GM23338 (cell line): ENCODE results near the gene ENTR1. TPM values are rescaled to one million over a fixed set of nuclear protein-coding genes. Genes with fewer than 3 reads are reported as not detected.

Experiments
- ATAC-seq: fragments of 200-7000 bp; cut with Tn5 transposase; 3 replicates; pipeline ENCODE4 v1.9.1; 2020
- DNase-seq: peaks from one replicate; pipeline ENCODE4 v3.0.0-alpha.2; 2015; ENCODE audit warnings: low spot score
- H2AFZ ChIP-seq: fragments of 200-600 bp; sonication (generic); 2 replicates; pipeline ENCODE4 v1.8.0; 2016; ENCODE audit warnings: antibody characterized with exemption, mild to moderate bottlenecking, moderate library complexity
- H3F3A ChIP-seq: fragments of 200-600 bp; sonication (generic); replicated peaks from 2 replicates; pipeline ENCODE4 v1.8.0; 2017; ENCODE audit warnings: antibody characterized with exemption, mixed run types, low read depth
- H3K27ac ChIP-seq: fragments of 200-600 bp; sonication (generic); 2 replicates; pipeline ENCODE4 v1.6.1; 2016; ENCODE audit warnings: low read depth
- H3K27me3 ChIP-seq: fragments of 200-600 bp; sonication (generic); 2 replicates; pipeline ENCODE4 v1.8.0; 2016; ENCODE audit warnings: mild to moderate bottlenecking, mixed run types, moderate library complexity; ENCODE audit not compliant: insufficient read depth
- H3K36me3 ChIP-seq: fragments of 200-600 bp; sonication (generic); 2 replicates; pipeline ENCODE4 v1.8.0; 2016; ENCODE audit warnings: mild to moderate bottlenecking; ENCODE audit not compliant: insufficient read depth
- H3K4me1 ChIP-seq: fragments of 200-600 bp; sonication (generic); 2 replicates; pipeline ENCODE4 v1.8.0; 2016; ENCODE audit warnings: mild to moderate bottlenecking, moderate library complexity; ENCODE audit not compliant: insufficient read depth
- H3K4me2 ChIP-seq: fragments of 200-600 bp; sonication (generic); 2 replicates; pipeline ENCODE4 v1.7.1; 2017; ENCODE audit warnings: mixed run types
- H3K4me3 ChIP-seq: fragments of 200-600 bp; sonication (generic); 2 replicates; pipeline ENCODE4 v1.6.1; 2016; ENCODE audit warnings: mixed run types
- H3K79me2 ChIP-seq: fragments of 200-600 bp; sonication (generic); replicated peaks from 2 replicates; pipeline ENCODE4 v1.8.0; 2017; ENCODE audit warnings: mild to moderate bottlenecking; ENCODE audit not compliant: insufficient read depth
- H3K9me2 ChIP-seq: fragments of 200-600 bp; sonication (generic); 2 replicates; pipeline ENCODE4 v1.8.0; 2017; ENCODE audit not compliant: insufficient read depth
- H4K20me1 ChIP-seq: fragments of 200-600 bp; sonication (generic); replicated peaks from 2 replicates; pipeline ENCODE4 v1.8.0; 2017; ENCODE audit warnings: mild to moderate bottlenecking; ENCODE audit not compliant: insufficient read depth
- H3K27ac Mint-ChIP-seq: 2 replicates; pipeline ENCODE4 v1.8.0; 2020; ENCODE audit warnings: inconsistent platforms, mild to moderate bottlenecking, moderate library complexity, mixed read lengths
- H3K27me3 Mint-ChIP-seq: 3 replicates; pipeline ENCODE4 v1.8.0; 2022; ENCODE audit warnings: low read depth, mild to moderate bottlenecking, moderate library complexity, mixed read lengths, inconsistent platforms; ENCODE audit not compliant: insufficient read depth, poor library complexity
- H3K36me3 Mint-ChIP-seq: 3 replicates; pipeline ENCODE4 v1.8.0; 2021; ENCODE audit warnings: low read depth, mild to moderate bottlenecking, inconsistent platforms, moderate library complexity, mixed read lengths
- H3K4me1 Mint-ChIP-seq: 3 replicates; pipeline ENCODE4 v1.8.0; 2020; ENCODE audit warnings: mild to moderate bottlenecking, inconsistent platforms, mixed read lengths
- H3K4me3 Mint-ChIP-seq: 3 replicates; pipeline ENCODE4 v1.8.0; 2021; ENCODE audit warnings: moderate library complexity, mild to moderate bottlenecking, inconsistent platforms, mixed read lengths
- H3K9me3 Mint-ChIP-seq: 3 replicates; pipeline ENCODE4 v1.8.0; 2020; ENCODE audit warnings: moderate library complexity, mild to moderate bottlenecking, inconsistent platforms, mixed read lengths
- CREB1 ChIP-seq: fragments of 250-450 bp; sonication (Bioruptor Pico); IDR thresholded peaks from 2 replicates; pipeline ENCODE4 v1.5.0; 2020; ENCODE audit warnings: low read depth, mild to moderate bottlenecking, moderate library complexity
- CTCF ChIP-seq, 2 experiments: fragments of 200-600 bp in 1 of 2; sonication (generic) in 1 of 2; conservative IDR thresholded peaks; 2 replicates each; pipeline versions ENCODE4 v1.5.1 to v1.6.1; 2016 to 2017; ENCODE audit warnings: antibody characterized with exemption in 2 of 2, low read depth in 2 of 2, mild to moderate bottlenecking in 2 of 2, moderate library complexity in 1 of 2
- ETS1 ChIP-seq: IDR thresholded peaks from 2 replicates; pipeline ENCODE4 v1.6.1; 2016; ENCODE audit warnings: antibody characterized with exemption
- EZH2 ChIP-seq: fragments of 200-600 bp; sonication (generic); IDR thresholded peaks from one replicate; pipeline ENCODE4 v1.8.0; 2017; ENCODE audit warnings: antibody characterized with exemption, mild to moderate bottlenecking, low read depth; ENCODE audit not compliant: unreplicated experiment
- EZH2phosphoT487 ChIP-seq: fragments of 200-600 bp; sonication (generic); IDR thresholded peaks from one replicate; pipeline ENCODE4 v1.8.1; 2018; ENCODE audit warnings: antibody characterized with exemption; ENCODE audit not compliant: unreplicated experiment
- JUNB ChIP-seq: IDR thresholded peaks from one replicate; pipeline ENCODE4 v1.6.1; 2016; ENCODE audit warnings: antibody characterized with exemption; ENCODE audit not compliant: unreplicated experiment
- NANOG ChIP-seq: IDR thresholded peaks from 2 replicates; pipeline ENCODE4 v1.6.1; 2016; ENCODE audit warnings: antibody characterized with exemption, borderline replicate concordance
- POLR2AphosphoS5 ChIP-seq: IDR thresholded peaks from 2 replicates; pipeline ENCODE4 v1.6.1; 2016; ENCODE audit warnings: antibody characterized with exemption, low read depth
- REST ChIP-seq: IDR thresholded peaks from one replicate; pipeline ENCODE4 v1.6.1; 2018; ENCODE audit warnings: antibody characterized with exemption; ENCODE audit not compliant: unreplicated experiment
- STAT1 ChIP-seq: IDR thresholded peaks from one replicate; pipeline ENCODE4 v1.6.1; 2016; ENCODE audit warnings: antibody characterized with exemption; ENCODE audit not compliant: unreplicated experiment
- ZNF114 ChIP-seq: fragments of 250-450 bp; sonication (Bioruptor Pico); IDR thresholded peaks from 2 replicates; pipeline ENCODE4 v1.5.0; 2020; ENCODE audit warnings: mild to moderate bottlenecking, moderate library complexity
- ZNF331 ChIP-seq: fragments of 250-450 bp; sonication (Bioruptor Pico); IDR thresholded peaks from 2 replicates; pipeline ENCODE4 v1.5.0; 2020; ENCODE audit warnings: low read depth, mild to moderate bottlenecking, moderate library complexity
- ZNF462 ChIP-seq: fragments of 250-450 bp; sonication (Bioruptor Pico); IDR thresholded peaks from 2 replicates; pipeline ENCODE4 v1.5.0; 2020; ENCODE audit warnings: mild to moderate bottlenecking, moderate library complexity
- polyA plus RNA-seq: library from polyadenylated mRNA; unstranded; fragments of >200 nt; fragmentation: Nextera tagmentation; extraction: Ambion mirVana; gene quantifications from 2 replicates; pipeline ENCODE4 v1.2.1, GENCODE V29; 2016
- total RNA-seq: library from RNA; depleted of rRNA; stranded (reverse); fragments of >200 nt; shearing (Covaris generic); gene quantifications from 2 replicates; pipeline ENCODE4 v1.2.3, GENCODE V29; 2014

The ENTR1 gene
- total and polyA plus RNA-seq, 2 experiments from 2014 or later: 25.6 to 91.9 TPM

- no peak for TF ChIP-seq REST
- TF ChIP-seq ZNF114: no peak
- no peak for TF ChIP-seq NANOG
- no peak for TF ChIP-seq CTCF (conservative IDR thresholded peaks at IDR 0.05; ENCODE audit: low read depth in 2 of 2)
- no peak for TF ChIP-seq POLR2AphosphoS5
- TF ChIP-seq ETS1: no peak
- no peak for TF ChIP-seq EZH2
- TF ChIP-seq ZNF462 (CRISPR knock-in tag): no peak
- no peak for TF ChIP-seq ZNF331 (CRISPR knock-in tag)
- TF ChIP-seq JUNB: no peak
- TF ChIP-seq STAT1: no peak
- no peak for TF ChIP-seq CREB1 (CRISPR knock-in tag)
- TF ChIP-seq EZH2phosphoT487: no peak
- Histone ChIP-seq H3K79me2 (no peaks in the 10 kb centered on the region; the same call in 1 of the 2 replicates), H4K20me1 (peaks cover 3% of the 10 kb centered on the region; the same call in 1 of the 2 replicates), H3K36me3 (peaks cover 24% of the 10 kb centered on the region), H2AFZ (no peak overlapping the region), H3K9me2 (no peaks in the 10 kb centered on the region), H3K27ac (no peak overlapping the region), H3K27me3 (no peaks in the 10 kb centered on the region), H3F3A (0 out of 2 replicates have a peak, but pooled peaks cover 7% of the 10 kb centered on the region), H3K4me1 (no peaks in the 10 kb centered on the region), H3K4me2 (no peak overlapping the region), H3K4me3 (no peak overlapping the region)
- H3K9me3 Mint-ChIP-seq: peaks cover 4% of the 10 kb centered on the region; the same call in 2 of the 3 replicates
- H3K27me3 Mint-ChIP-seq: peaks cover 10% of the 10 kb centered on the region
- H3K4me1 Mint-ChIP-seq: no peaks in the 10 kb centered on the region
- DNase-seq (no peak), ATAC-seq (no peak)
- peaks cover 83% of the 10 kb centered on the region for H3K36me3 Mint-ChIP-seq
- no peak overlapping the region for H3K4me3 Mint-ChIP-seq
- no peak overlapping the region for H3K27ac Mint-ChIP-seq
These were observed 43.8 kb upstream of the ENTR1 start for GRCh38 chr9:136454026-136454796.
